Measurements from ENCODE around the gene RAP2A.

Gene RAP2A

DNA sequence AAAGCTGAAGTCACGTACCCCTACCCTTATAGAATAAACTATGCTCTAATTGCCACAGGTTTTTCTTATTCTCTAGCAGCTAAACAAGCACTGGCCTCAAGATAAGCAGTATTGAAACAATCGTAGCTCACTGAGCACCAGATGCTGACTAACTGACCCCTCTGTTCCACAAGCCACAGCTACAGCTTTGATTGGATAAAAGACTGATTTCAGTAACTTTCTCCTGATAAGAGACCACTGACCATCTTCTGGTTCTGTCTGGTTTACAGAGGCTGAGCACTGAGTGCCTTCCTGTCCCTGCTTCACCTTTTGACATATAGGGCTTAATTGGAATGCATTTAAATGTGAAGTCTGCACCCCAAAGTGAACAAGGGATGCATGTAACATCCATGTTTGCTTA lies 8.4 kb upstream of the RAP2A start:
- TF ChIP-seq, protein P1, sequence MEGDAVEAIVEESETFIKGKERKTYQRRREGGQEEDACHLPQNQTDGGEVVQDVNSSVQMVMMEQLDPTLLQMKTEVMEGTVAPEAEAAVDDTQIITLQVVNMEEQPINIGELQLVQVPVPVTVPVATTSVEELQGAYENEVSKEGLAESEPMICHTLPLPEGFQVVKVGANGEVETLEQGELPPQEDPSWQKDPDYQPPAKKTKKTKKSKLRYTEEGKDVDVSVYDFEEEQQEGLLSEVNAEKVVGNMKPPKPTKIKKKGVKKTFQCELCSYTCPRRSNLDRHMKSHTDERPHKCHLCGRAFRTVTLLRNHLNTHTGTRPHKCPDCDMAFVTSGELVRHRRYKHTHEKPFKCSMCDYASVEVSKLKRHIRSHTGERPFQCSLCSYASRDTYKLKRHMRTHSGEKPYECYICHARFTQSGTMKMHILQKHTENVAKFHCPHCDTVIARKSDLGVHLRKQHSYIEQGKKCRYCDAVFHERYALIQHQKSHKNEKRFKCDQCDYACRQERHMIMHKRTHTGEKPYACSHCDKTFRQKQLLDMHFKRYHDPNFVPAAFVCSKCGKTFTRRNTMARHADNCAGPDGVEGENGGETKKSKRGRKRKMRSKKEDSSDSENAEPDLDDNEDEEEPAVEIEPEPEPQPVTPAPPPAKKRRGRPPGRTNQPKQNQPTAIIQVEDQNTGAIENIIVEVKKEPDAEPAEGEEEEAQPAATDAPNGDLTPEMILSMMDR (IDR thresholded peaks at IDR 0.05; ENCODE audit: low read depth, low read length), result no peak
- no peaks in the 10 kb centered on the region for H3K9me3 ChIP-seq
- no peaks in the 10 kb centered on the region for H3K36me3 ChIP-seq
- H3K4me1 ChIP-seq, result no peaks in the 10 kb centered on the region
- no peak overlapping the region for H3K4me3 ChIP-seq (ENCODE audit: low read depth, low read length)
- no peak for DNase-seq
- no peaks in the 10 kb centered on the region for H3K27me3 ChIP-seq

- Histone ChIP-seq H3K9me3 (no peaks in the 10 kb centered on the region), H3K27me3 (no peaks in the 10 kb centered on the region), H3K36me3 (no peaks in the 10 kb centered on the region), H3K4me3 (ENCODE audit: low read depth, low read length) (no peak overlapping the region), H3K4me1 (no peaks in the 10 kb centered on the region)
- DNase-seq, result no peak
- TF ChIP-seq, protein P1 (IDR thresholded peaks at IDR 0.05; ENCODE audit: low read depth, low read length), result no peak
Observed at GRCh38 chr13:97426695-97427094, 7.3 kb upstream of the RAP2A start.

- no peak for DNase-seq
Observed at GRCh38 chr13:97429681-97430081, 4.3 kb upstream of the RAP2A start.

GRCh38 chr13:97430296-97430695 lies 3.7 kb upstream of the RAP2A start:
- H3K4me1 ChIP-seq, result no peaks in the 10 kb centered on the region
- TF ChIP-seq, protein P1 (IDR thresholded peaks at IDR 0.05; ENCODE audit: low read depth, low read length), result no peak
- no peak overlapping the region for H3K4me3 ChIP-seq (ENCODE audit: low read depth, low read length)

More at GRCh38 chr13:97429681-97430081, 4.3 kb upstream of the RAP2A start:
- no peaks in the 10 kb centered on the region for H3K9me3 ChIP-seq
- H3K4me3 ChIP-seq (ENCODE audit: low read depth, low read length), result no peak overlapping the region
- no peaks in the 10 kb centered on the region for H3K4me1 ChIP-seq
- no peaks in the 10 kb centered on the region for H3K27me3 ChIP-seq
- H3K36me3 ChIP-seq, result no peaks in the 10 kb centered on the region
- TF ChIP-seq, protein P1 (IDR thresholded peaks at IDR 0.05; ENCODE audit: low read depth, low read length), result no peak

DNA sequence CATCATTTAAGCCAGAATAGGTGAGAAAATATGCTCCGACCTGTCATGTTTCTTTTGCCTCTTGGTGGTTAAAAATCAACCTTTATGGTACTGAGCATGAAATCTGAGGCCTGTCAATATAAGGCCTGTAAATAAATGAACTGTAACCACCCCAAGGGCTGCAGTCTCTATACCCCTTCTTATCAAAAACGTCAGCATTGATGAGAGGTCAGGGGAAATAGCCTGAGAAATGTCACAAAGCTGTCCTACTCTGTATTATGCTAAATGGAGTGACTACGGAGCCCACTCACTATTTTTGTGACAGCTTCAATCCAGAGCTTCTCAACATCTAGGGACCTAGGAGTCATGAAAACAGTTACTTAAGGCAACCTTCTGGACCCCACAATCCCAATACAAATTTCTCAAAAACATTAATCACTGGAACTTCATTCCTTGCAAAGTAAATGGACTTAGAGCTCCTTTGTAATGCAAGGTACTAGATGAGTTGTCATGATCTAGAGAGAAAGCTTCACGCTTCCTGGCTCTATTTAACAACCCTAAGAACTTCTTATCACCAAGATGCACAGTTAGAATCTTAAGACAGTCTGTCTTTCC lies 2.7 kb upstream of the RAP2A start:
- TF ChIP-seq, protein P1 (IDR thresholded peaks at IDR 0.05; ENCODE audit: low read depth, low read length), result no peak
- Histone ChIP-seq H3K9me3 (no peaks in the 10 kb centered on the region), H3K27me3 (no peaks in the 10 kb centered on the region), H3K36me3 (no peaks in the 10 kb centered on the region), H3K4me3 (ENCODE audit: low read depth, low read length) (peak overlapping the region; percentile 74; the same call in 1 of the 2 replicates), H3K4me1 (no peaks in the 10 kb centered on the region; the same call in 1 of the 2 replicates)
- DNase-seq, result no peak

More at GRCh38 chr13:97430296-97430695, 3.7 kb upstream of the RAP2A start:
- no peaks in the 10 kb centered on the region for H3K9me3 ChIP-seq
- no peaks in the 10 kb centered on the region for H3K27me3 ChIP-seq
- DNase-seq, result no peak
- H3K36me3 ChIP-seq, result no peaks in the 10 kb centered on the region

GRCh38 chr13:97432232-97432916 lies 1.6 kb upstream of the RAP2A start:
- DNase-seq, result no peak
- peak overlapping the region; percentile 74 for H3K4me3 ChIP-seq (ENCODE audit: low read depth, low read length)
- no peaks in the 10 kb centered on the region for H3K36me3 ChIP-seq
- no peaks in the 10 kb centered on the region for H3K9me3 ChIP-seq
- H3K27me3 ChIP-seq, result no peaks in the 10 kb centered on the region
- H3K4me1 ChIP-seq, result no peaks in the 10 kb centered on the region; the same call in 1 of the 2 replicates
- TF ChIP-seq, protein P1 (IDR thresholded peaks at IDR 0.05; ENCODE audit: low read depth, low read length), result no peak

All from BE2C (cell line).